ENCODE measurements around the gene MALAT1. TPM values are rescaled to one million over a fixed set of nuclear protein-coding genes. Genes with fewer than 3 reads are reported as not detected.
"Not testable (repeated sequence)": the region's sequence is repeated elsewhere in the genome, so short reads cannot be mapped to it uniquely, and the experiment has no call there.

MALAT1 gene
- total RNA-seq, 1 experiment from 2014 or later: 10,851 TPM

DNA sequence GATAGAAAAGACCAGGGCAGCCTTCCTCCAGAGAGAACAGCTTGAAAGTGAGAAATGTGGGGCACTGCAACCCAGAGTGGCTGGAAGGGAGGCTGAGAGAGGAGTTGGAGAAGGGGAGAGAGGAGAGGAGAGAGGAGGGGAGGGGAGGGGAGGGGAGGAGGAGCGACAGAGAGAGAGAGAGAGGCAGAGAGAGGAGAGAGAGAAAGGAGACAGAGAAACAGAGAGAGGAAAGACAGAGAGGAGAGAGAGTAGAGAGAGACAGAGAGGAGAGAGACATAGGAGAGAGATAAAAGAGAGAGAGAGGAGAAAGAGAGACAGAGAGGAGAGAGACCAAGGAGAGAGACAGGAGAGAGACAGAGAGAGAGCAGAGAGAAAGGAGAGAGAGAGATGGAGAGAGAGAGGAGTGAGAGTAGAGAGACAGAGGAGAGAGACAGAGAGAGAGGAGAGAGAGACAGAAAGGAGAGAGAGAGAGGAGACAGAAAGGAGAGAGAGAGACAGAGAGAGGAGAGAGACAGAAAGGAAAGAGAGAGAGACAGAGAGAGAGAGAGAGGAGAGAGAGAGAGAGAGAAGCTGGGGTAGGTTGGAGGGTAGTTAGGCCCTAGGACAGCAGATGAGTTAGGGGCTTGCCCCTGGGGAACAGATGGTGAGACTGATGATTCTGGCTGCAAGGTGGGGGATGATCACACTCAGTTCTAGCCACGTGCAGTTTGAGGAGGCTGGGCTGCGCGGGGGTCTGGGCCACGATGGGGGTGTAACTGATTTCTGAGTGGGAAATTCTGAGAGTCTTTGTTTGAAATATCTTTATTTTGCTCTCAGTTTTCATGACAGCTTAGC is 17.5 kb downstream of the MALAT1 start:
- no TSS peak for BruUV-seq (replicated peaks)
- Mint-ChIP-seq H3K9me3 (ENCODE audit: unreplicated experiment) (no peaks in the 10 kb centered on the region), H3K27me3 (ENCODE audit: insufficient read depth, unreplicated experiment) (peaks cover 13% of the 10 kb centered on the region), H3K36me3 (ENCODE audit: insufficient read depth, unreplicated experiment) (no peaks in the 10 kb centered on the region), H3K4me3 (ENCODE audit: unreplicated experiment) (no peak overlapping the region), H3K4me1 (ENCODE audit: insufficient read depth, unreplicated experiment) (peaks cover 7% of the 10 kb centered on the region), H3K27ac (ENCODE audit: low read depth, unreplicated experiment) (no peak overlapping the region)
- TF ChIP-seq, protein P1, sequence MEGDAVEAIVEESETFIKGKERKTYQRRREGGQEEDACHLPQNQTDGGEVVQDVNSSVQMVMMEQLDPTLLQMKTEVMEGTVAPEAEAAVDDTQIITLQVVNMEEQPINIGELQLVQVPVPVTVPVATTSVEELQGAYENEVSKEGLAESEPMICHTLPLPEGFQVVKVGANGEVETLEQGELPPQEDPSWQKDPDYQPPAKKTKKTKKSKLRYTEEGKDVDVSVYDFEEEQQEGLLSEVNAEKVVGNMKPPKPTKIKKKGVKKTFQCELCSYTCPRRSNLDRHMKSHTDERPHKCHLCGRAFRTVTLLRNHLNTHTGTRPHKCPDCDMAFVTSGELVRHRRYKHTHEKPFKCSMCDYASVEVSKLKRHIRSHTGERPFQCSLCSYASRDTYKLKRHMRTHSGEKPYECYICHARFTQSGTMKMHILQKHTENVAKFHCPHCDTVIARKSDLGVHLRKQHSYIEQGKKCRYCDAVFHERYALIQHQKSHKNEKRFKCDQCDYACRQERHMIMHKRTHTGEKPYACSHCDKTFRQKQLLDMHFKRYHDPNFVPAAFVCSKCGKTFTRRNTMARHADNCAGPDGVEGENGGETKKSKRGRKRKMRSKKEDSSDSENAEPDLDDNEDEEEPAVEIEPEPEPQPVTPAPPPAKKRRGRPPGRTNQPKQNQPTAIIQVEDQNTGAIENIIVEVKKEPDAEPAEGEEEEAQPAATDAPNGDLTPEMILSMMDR (IDR thresholded peaks at IDR 0.05; ENCODE audit: unreplicated experiment): no peak
- no peak for DNase-seq (ENCODE audit: unreplicated experiment)
- intact Hi-C loops (cut with micrococcal nuclease): loop anchor here (10.0 kb wide), 1 partner anchor 242 kb away; no protein-coding TSS in a partner anchor
- POLR2A ChIA-PET: interaction anchor here (0.7 to 1.5 kb wide), 6 partner anchors 8 to 98 kb away, joined by 3 to 5 read pairs (median 4); no protein-coding TSS in a partner anchor
- CTCF ChIA-PET: interaction anchor here (1.0 to 1.6 kb wide), 4 partner anchors 96 to 187 kb away, joined by 3 to 4 read pairs (median 3); no protein-coding TSS in a partner anchor

DNA sequence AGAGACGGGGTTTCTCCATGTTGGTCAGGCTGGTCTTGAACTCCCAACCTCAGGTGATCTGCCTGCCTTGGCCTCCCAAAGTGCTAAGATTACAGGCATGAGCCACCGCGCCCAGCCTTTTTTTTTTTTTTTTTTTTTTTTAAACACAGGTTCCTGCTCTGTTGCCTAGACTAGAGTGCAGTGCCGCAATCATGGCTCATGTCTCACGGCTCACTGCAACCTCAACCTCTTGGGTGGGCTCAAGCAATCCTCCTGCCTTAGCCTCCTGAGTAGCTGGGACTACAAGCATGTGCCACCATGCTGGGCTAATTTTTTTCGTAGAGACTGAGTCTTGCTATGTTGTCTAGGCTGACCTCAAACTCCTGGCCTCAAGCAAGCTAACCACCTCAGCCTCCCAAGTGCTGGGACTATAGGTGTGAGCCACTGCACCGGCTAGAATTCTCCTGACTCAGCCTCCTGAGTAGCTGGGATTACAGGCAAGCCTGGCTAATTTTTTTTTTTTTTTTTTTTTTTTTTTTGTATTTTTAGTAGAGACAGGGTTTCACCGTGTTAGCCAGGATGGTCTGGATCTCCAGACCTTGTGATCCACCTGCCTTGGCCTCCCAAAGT is 20.2 kb downstream of the MALAT1 start:
- H3K9me3 Mint-ChIP-seq (ENCODE audit: unreplicated experiment); H3K27ac Mint-ChIP-seq (ENCODE audit: low read depth, unreplicated experiment); H3K36me3 Mint-ChIP-seq (ENCODE audit: insufficient read depth, unreplicated experiment); H3K4me1 Mint-ChIP-seq (ENCODE audit: insufficient read depth, unreplicated experiment); DNase-seq (ENCODE audit: unreplicated experiment); BruUV-seq (replicated peaks); CTCF ChIA-PET; H3K4me3 Mint-ChIP-seq (ENCODE audit: unreplicated experiment): not testable (repeated sequence)
- intact Hi-C loops (cut with micrococcal nuclease): loop anchor here (10.0 kb wide), 1 partner anchor 244 kb away; no protein-coding TSS in a partner anchor
- POLR2A ChIA-PET: interaction anchor here (0.6 to 0.8 kb wide), 2 partner anchors 137 to 148 kb away, joined by 3 read pairs; no protein-coding TSS in a partner anchor
- H3K27me3 Mint-ChIP-seq (ENCODE audit: insufficient read depth, unreplicated experiment): peaks cover 13% of the 10 kb centered on the region

DNA sequence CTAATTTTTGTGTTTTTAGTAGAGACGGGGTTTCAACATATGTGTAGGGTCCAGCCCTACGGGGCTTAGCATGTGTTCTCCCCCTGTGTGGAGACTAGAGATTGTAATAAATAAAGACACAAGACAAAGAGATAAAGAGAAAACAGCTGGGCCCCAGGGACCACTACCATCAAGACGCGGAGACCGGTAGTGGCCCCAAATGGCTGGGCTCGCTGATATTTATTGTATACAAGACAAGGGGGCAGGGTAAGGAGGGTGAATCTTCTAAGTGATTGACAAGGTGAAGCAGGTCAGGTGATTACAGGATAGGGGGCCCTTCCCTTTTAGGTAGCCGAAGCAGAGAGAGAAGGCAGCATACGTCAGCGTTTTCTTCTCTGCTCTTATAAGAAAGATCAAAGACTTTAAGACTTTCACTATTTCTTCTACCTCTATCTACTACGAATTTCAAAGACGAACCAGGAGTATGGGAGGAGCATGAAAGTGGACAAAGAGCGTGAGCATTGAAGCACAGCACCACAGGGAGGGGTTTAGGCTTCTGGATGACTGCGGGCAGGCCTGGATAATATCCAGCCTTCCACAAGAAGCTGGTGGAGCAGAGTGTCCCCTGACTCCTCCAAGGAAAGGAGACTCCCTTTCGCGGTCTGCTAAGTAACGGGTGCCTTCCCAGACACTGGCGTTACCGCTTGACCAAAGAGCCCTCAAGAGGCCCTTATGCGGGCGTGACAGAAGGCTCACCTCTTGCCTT is 23.1 kb downstream of the MALAT1 start:
- BruUV-seq (replicated peaks); intact Hi-C loops (cut with micrococcal nuclease); H3K27me3 Mint-ChIP-seq (ENCODE audit: insufficient read depth, unreplicated experiment); H3K4me3 Mint-ChIP-seq (ENCODE audit: unreplicated experiment); H3K36me3 Mint-ChIP-seq (ENCODE audit: insufficient read depth, unreplicated experiment); DNase-seq (ENCODE audit: unreplicated experiment); H3K9me3 Mint-ChIP-seq (ENCODE audit: unreplicated experiment); H3K27ac Mint-ChIP-seq (ENCODE audit: low read depth, unreplicated experiment): not testable (repeated sequence)
- ChIA-PET CTCF (interaction anchor here (0.6 kb wide), 1 partner anchor 19 kb away, joined by 4 read pairs; no protein-coding TSS in a partner anchor), POLR2A (interaction anchor here (0.6 kb wide), 1 partner anchor 50 kb away, joined by 3 read pairs; no protein-coding TSS in a partner anchor)
- peaks cover 10% of the 10 kb centered on the region for H3K4me1 Mint-ChIP-seq (ENCODE audit: insufficient read depth, unreplicated experiment)

DNA sequence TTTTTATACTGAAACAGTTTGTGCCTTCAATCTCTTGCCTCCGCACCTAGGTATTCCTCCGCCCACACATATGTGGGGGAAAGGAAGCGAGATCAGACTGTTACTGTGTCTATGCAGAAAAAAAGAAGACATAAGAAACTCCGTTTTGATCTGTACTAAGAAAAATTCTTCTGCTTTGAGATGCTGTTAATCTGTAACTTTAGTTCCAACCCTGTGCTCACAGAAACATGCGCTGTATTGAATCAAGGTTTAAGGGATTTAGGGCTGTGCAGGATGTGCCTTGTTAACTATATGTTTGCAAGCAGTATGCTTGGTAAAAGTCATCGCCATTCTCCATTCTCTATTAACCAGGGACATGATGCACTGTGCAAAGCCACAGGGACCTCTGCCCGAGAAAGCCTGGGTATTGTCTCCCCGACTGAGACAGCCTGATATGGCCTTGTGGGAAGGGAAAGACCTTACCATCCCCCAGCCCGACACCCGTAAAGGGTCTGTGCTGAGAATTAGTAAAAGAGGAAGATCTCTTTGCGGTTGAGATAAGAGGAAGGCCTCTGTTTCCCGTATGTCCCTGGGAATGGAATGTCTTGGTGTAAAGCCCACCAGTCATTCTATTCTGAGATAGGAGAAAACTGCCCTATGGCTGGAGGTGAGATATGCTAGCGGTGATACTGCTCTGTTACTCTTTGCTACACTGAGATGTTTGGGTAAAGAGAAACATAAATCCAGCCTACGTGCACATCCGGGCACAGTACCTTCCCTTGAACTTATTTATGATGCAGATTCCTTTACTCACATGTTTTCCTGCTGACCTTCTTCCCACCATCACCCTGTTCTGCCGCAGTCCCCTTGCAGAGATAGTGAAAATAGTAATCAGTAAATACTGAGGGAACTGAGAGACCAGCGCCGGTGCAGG is 24.1 kb downstream of the MALAT1 start:
- POLR2A ChIA-PET; BruUV-seq (replicated peaks); DNase-seq (ENCODE audit: unreplicated experiment); intact Hi-C loops (cut with micrococcal nuclease); H3K27me3 Mint-ChIP-seq (ENCODE audit: insufficient read depth, unreplicated experiment); H3K4me3 Mint-ChIP-seq (ENCODE audit: unreplicated experiment); CTCF ChIA-PET; H3K9me3 Mint-ChIP-seq (ENCODE audit: unreplicated experiment); H3K27ac Mint-ChIP-seq (ENCODE audit: low read depth, unreplicated experiment): not testable (repeated sequence)
- Mint-ChIP-seq H3K4me1 (ENCODE audit: insufficient read depth, unreplicated experiment) (peaks cover 10% of the 10 kb centered on the region), H3K36me3 (ENCODE audit: insufficient read depth, unreplicated experiment) (peaks cover 17% of the 10 kb centered on the region)

DNA sequence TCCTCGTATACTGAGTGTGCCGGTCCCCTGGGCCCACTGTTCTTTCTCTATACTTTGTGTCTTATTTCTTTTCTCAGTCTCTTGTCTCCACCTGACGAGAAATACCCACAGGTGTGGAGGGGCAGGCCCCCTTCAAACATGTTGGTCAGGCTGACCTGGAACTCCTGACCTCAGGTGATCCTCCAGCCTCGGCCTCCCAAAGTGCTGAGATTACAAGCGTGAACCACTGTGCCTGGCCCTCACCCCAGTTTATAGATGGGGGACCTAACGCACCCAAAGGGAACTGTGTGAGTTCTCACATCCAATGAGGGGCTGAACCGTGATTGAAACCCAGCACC is 24.8 kb downstream of the MALAT1 start:
- intact Hi-C loops (cut with micrococcal nuclease); H3K27ac Mint-ChIP-seq (ENCODE audit: low read depth, unreplicated experiment); H3K4me3 Mint-ChIP-seq (ENCODE audit: unreplicated experiment); DNase-seq (ENCODE audit: unreplicated experiment); H3K27me3 Mint-ChIP-seq (ENCODE audit: insufficient read depth, unreplicated experiment); BruUV-seq (replicated peaks); H3K9me3 Mint-ChIP-seq (ENCODE audit: unreplicated experiment): not testable (repeated sequence)
- Mint-ChIP-seq H3K36me3 (ENCODE audit: insufficient read depth, unreplicated experiment) (peaks cover 21% of the 10 kb centered on the region), H3K4me1 (ENCODE audit: insufficient read depth, unreplicated experiment) (peaks cover 10% of the 10 kb centered on the region)
- CTCF ChIA-PET: interaction anchor here (0.7 kb wide), 1 partner anchor 127 kb away, joined by 3 read pairs; no protein-coding TSS in a partner anchor
- POLR2A ChIA-PET: interaction anchor here (3.3 kb wide), 1 partner anchor 15 kb away, joined by 17 read pairs; no protein-coding TSS in a partner anchor
